K562 (cell line): ENCODE data around the gene RASGEF1C. TPM values are rescaled to one million over a fixed set of nuclear protein-coding genes. Genes with fewer than 3 reads are reported as not detected.

Source experiments
- ARID2 ChIP-seq: fragments of 450-650 bp; IDR thresholded peaks from 2 replicates; pipeline ENCODE4 v1.6.1; 2017; ENCODE audit warnings: antibody characterized with exemption, mild to moderate bottlenecking
- CREB3L1 ChIP-seq: fragments of 450-650 bp; IDR thresholded peaks from 2 replicates; pipeline ENCODE4 v1.6.1; 2014; ENCODE audit warnings: low read depth, mild to moderate bottlenecking, moderate library complexity, borderline replicate concordance
- CTBP1 ChIP-seq: fragments of 450-650 bp; IDR thresholded peaks from 2 replicates; pipeline ENCODE4 v1.6.1; 2016; ENCODE audit warnings: borderline replicate concordance
- POLR2AphosphoS5 ChIP-seq: IDR thresholded peaks from 2 replicates; pipeline ENCODE4 v1.6.1; 2011; ENCODE audit warnings: mild to moderate bottlenecking, low read depth, low read length, moderate library complexity; ENCODE audit not compliant: control insufficient read depth, insufficient read depth
- USF1 ChIP-seq: sonication (generic); formaldehyde crosslinking; IDR thresholded peaks from 2 replicates; pipeline ENCODE4 v1.9.0; 2022; ENCODE audit warnings: mild to moderate bottlenecking, missing genetic modification reagents
- ZBTB40 ChIP-seq, 2 experiments: fragments of 450-650 bp in 1 of 2; sonication (generic) in 1 of 2; formaldehyde crosslinking in 1 of 2; IDR thresholded peaks; 2 replicates each; pipeline versions ENCODE4 v1.7.1 to v1.9.0; 2016 to 2022; ENCODE audit warnings: inconsistent platforms in 1 of 2, mild to moderate bottlenecking in 1 of 2, missing genetic modification reagents in 1 of 2
- ZMIZ1 ChIP-seq, 2 experiments: fragments of 150-350 bp in 1 of 2; IDR thresholded peaks; 2 replicates each; pipeline ENCODE4 v1.6.1; 2012 to 2016; ENCODE audit warnings: low read depth in 2 of 2, low read length in 2 of 2, mild to moderate bottlenecking in 1 of 2, moderate library complexity in 1 of 2
- ZNF23 ChIP-seq: fragments of 250-450 bp; sonication (Bioruptor Pico); IDR thresholded peaks from 2 replicates; pipeline ENCODE4 v1.4.0; 2020; ENCODE audit warnings: mild to moderate bottlenecking
- ZNF695 ChIP-seq: fragments of 450-650 bp; formaldehyde crosslinking; IDR thresholded peaks from 2 replicates; pipeline ENCODE4 v1.4.0; 2020; ENCODE audit warnings: mild to moderate bottlenecking, moderate library complexity
- polyA plus RNA-seq, 8 experiments: library from polyadenylated mRNA; depleted of rRNA in 4 of 8; stranded (reverse) in 5 of 8; unstranded in 3 of 8; fragments of >200 nt; fragmentation: Nextera tagmentation in 2 of 8; fragmentation: Illumina TruSeq in 1 of 8; extraction: Ambion mirVana in 2 of 8; extraction: Trizol in 1 of 8; gene quantifications; 2 replicates each; pipeline versions ENCODE4 v1.2.1 to v1.2.3, GENCODE V29; 2011 to 2014; ENCODE audit warnings: inconsistent platforms in 1 of 8, missing spikeins in 1 of 8
- total RNA-seq, 7 experiments: library from RNA; depleted of rRNA in 6 of 7; stranded (reverse); fragments of >200 nt in 6 of 7; fragmentation: Illumina TruSeq in 2 of 7; extraction: Trizol in 2 of 7; gene quantifications; 2 replicates each; pipeline versions ENCODE4 v1.2.1 to v1.2.3, GENCODE V29; 2011 to 2021; ENCODE audit warnings: low replicate concordance in 1 of 7

The RASGEF1C gene
- total and polyA plus RNA-seq, 9 of the 15 experiments (the other 6 are each of a cell fraction or from before 2014, with no cell fraction given) = 0.04 to 1.1 (median 0.21) TPM; not detected in 4

- no peak for TF ChIP-seq POLR2AphosphoS5
- TF ChIP-seq CREB3L1 = no peak
- peak; percentile 92 for TF ChIP-seq CTBP1
- no peak for TF ChIP-seq ZBTB40 (IDR thresholded peaks at IDR 0.05)
- no peak for TF ChIP-seq ZBTB40 (CRISPR knock-in tag; IDR thresholded peaks at IDR 0.05)
- no peak for TF ChIP-seq ZNF23
- TF ChIP-seq ZMIZ1 (IDR thresholded peaks at IDR 0.05; ENCODE audit: low read depth in 2 of 2, low read length in 2 of 2) = no peak
- no peak for TF ChIP-seq ARID2
- no peak for TF ChIP-seq USF1
- no peak for TF ChIP-seq ZNF695 (CRISPR knock-in tag)
Measured at GRCh38 chr5:180084638-180085561, 124.1 kb downstream of the RASGEF1C start (continued).
